GM12892 (cell line): ENCODE data around the gene PROKR1.

Experiments used
- POLR2A ChIP-seq: IDR thresholded peaks from 2 replicates; pipeline ENCODE4 v1.6.1; 2011; ENCODE audit warnings: low read depth, low read length, control low read depth
- TAF1 ChIP-seq: IDR thresholded peaks from 2 replicates; pipeline ENCODE4 v1.6.1; 2011; ENCODE audit warnings: low read depth, mild to moderate bottlenecking, control low read depth, low read length, borderline replicate concordance

DNA sequence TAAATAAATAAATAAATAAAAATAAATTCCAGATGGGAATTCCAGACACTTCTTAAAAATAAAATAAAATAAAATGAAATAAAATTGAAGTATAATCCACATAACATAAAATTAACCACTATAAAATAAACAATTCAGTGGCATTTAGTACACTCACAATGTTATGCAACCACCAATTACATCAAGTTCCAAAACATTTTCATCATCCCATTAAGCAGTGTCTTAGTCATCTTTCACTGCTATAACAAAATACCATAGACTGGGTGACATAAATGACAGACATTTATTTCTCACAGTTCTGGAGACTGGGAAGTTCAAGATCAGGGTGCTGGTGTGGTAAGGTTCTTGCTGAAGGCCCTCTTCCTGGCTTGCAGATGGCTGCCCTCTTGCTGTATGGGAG lies 22.6 kb upstream of the PROKR1 start:
- TF ChIP-seq POLR2A (no peak), TAF1 (no peak)
